Esophagus muscularis mucosa (tissue), 4 donors: ENCODE data around the gene LTBR. TPM values are rescaled to one million over a fixed set of nuclear protein-coding genes. Genes with fewer than 3 reads are reported as not detected.
A peak's percentile ranks its signal among the peaks of the same experiment; 100 is the strongest.

Experiments used
- DNase-seq: peaks from one replicate; pipeline ENCODE4 v3.0.0-alpha.2; 2017; ENCODE audit errors: extremely low spot score
- H3K27ac ChIP-seq, 4 donors: fragments of 200-600 bp; sonication (generic); replicated peaks in 1 of 4; 1 replicate in 3 of 4; 2 replicates in 1 of 4; pipeline ENCODE4 v1.5.1; 2016 to 2019; ENCODE audit warnings: mild to moderate bottlenecking in 1 of 4
- H3K27me3 ChIP-seq, 4 donors: fragments of 200-600 bp; sonication (generic); one replicate each; pipeline versions ENCODE4 v1.5.1 to v1.6.0; 2016 to 2019
- H3K36me3 ChIP-seq, 4 donors: fragments of 200-600 bp; sonication (generic); one replicate each; pipeline ENCODE4 v1.5.1; 2016 to 2019
- H3K4me1 ChIP-seq, 4 donors: fragments of 200-600 bp; sonication (generic); one replicate each; pipeline ENCODE4 v1.5.1; 2016 to 2019
- H3K4me3 ChIP-seq, 4 donors: fragments of 200-600 bp; sonication (generic); 1 replicate in 2 of 4; 2 replicates in 2 of 4; pipeline ENCODE4 v1.5.1; 2016 to 2019; ENCODE audit warnings: mild to moderate bottlenecking in 4 of 4, moderate library complexity in 1 of 4
- H3K9me3 ChIP-seq, 4 donors: fragments of 200-600 bp; sonication (generic); 1 replicate in 3 of 4; 2 replicates in 1 of 4; pipeline ENCODE4 v1.5.1; 2016 to 2019
- CTCF ChIP-seq, 3 experiments: fragments of 200-600 bp in 2 of 3; fragments of 450-650 bp in 1 of 3; sonication (generic) in 2 of 3; IDR thresholded peaks; one replicate each; pipeline ENCODE4 v1.5.1; 2017 to 2019; ENCODE audit warnings: antibody characterized with exemption in 3 of 3, mild to moderate bottlenecking in 2 of 3, moderate library complexity in 1 of 3
- EP300 ChIP-seq: sonication (generic); formaldehyde crosslinking; IDR thresholded peaks from one replicate; pipeline ENCODE4 v1.6.1; 2017; ENCODE audit warnings: antibody characterized with exemption
- POLR2A ChIP-seq: fragments of 450-650 bp; IDR thresholded peaks from one replicate; pipeline ENCODE4 v1.6.1; 2017; ENCODE audit warnings: antibody characterized with exemption, moderate library complexity, mild to moderate bottlenecking, low read depth
- POLR2AphosphoS5 ChIP-seq, 2 donors: sonication (generic); formaldehyde crosslinking; IDR thresholded peaks; one replicate each; pipeline ENCODE4 v1.6.1; 2017; ENCODE audit warnings: antibody characterized with exemption in 2 of 2
- WGBS: methylation state at CpG from one replicate; pipeline ENCODE4 v1.1.5; 2018; 5-methylcytosine and 5-hydroxymethylcytosine counted together
- intact Hi-C: fragments of 100-400 bp; cut with DNase I; formaldehyde crosslinking; loops from one replicate; pipeline ENCODE4 v1.15.1; 2023
- total RNA-seq, 4 donors: library from RNA; depleted of rRNA; stranded (reverse); fragments of >200 nt; gene quantifications; one replicate each; pipeline versions ENCODE4 v1.1.0 to v1.2.1, GENCODE V29; 2016

The LTBR gene
- total RNA-seq, 4 donors from 2014 or later, result 117 to 144 (median 137) TPM

- peaks cover 29 to 71% (median 68%) of the 10 kb centered on the region in 4 donors for H3K4me1 ChIP-seq
- H3K36me3 ChIP-seq, result no peaks in the 10 kb centered on the region
- H3K27ac ChIP-seq, result peak overlapping the region; percentile 73 to 82 (median 78)
- TF ChIP-seq CTCF (IDR thresholded peaks at IDR 0.05), result peak; percentile 27 to 70 (median 58)
- no peak for TF ChIP-seq POLR2A
- TF ChIP-seq EP300, result peak; percentile 69
- TF ChIP-seq POLR2AphosphoS5 (IDR thresholded peaks at IDR 0.05), result peak; percentile 30 to 72
- WGBS, result 38% methylated on average over 19 of the region's 19 CpGs
- H3K9me3 ChIP-seq, result no peaks in the 10 kb centered on the region
- intact Hi-C loops, result no loop called here
- DNase-seq, result no peak
- no peak overlapping the region for H3K4me3 ChIP-seq
- H3K27me3 ChIP-seq, result no peaks in the 10 kb centered on the region
These were observed 7.7 kb upstream of the LTBR start for GRCh38 chr12:6376079-6376869.

- no peak for DNase-seq
- no peaks in the 10 kb centered on the region for H3K9me3 ChIP-seq
- WGBS, result 76% methylated on average over 10 of the region's 10 CpGs
- H3K27ac ChIP-seq, result peak overlapping the region; percentile 73 to 82 (median 78)
- TF ChIP-seq CTCF (IDR thresholded peaks at IDR 0.05) (no peak), POLR2AphosphoS5 (IDR thresholded peaks at IDR 0.05) (no peak), POLR2A (no peak), EP300 (no peak)
- H3K27me3 ChIP-seq, result no peaks in the 10 kb centered on the region
- intact Hi-C loops, result no loop called here
- H3K4me1 ChIP-seq, result peaks cover 29 to 67% (median 66%) of the 10 kb centered on the region in 4 donors
- no peak overlapping the region for H3K4me3 ChIP-seq
- no peaks in the 10 kb centered on the region for H3K36me3 ChIP-seq
These were observed 6.9 kb upstream of the LTBR start for GRCh38 chr12:6376870-6377666.

GRCh38 chr12:6377667-6377994 lies 6.3 kb upstream of the LTBR start:
- Histone ChIP-seq H3K9me3 (no peaks in the 10 kb centered on the region), H3K27me3 (no peaks in the 10 kb centered on the region), H3K4me3 (no peak overlapping the region), H3K36me3 (no peaks in the 10 kb centered on the region), H3K27ac (peak overlapping the region; percentile 73 to 82 (median 78)), H3K4me1 (peaks cover 29 to 65% (median 64%) of the 10 kb centered on the region in 4 donors)
- WGBS, result 75% methylated on average over 4 of the region's 4 CpGs
- intact Hi-C loops, result no loop called here
- TF ChIP-seq EP300 (no peak), CTCF (IDR thresholded peaks at IDR 0.05) (no peak), POLR2A (no peak), POLR2AphosphoS5 (IDR thresholded peaks at IDR 0.05) (no peak)
- no peak for DNase-seq

- 59% methylated on average over 13 of the region's 13 CpGs for WGBS
- peak overlapping the region in 2 of 4 donors; percentile 29 to 40 for H3K27ac ChIP-seq
- no peaks in the 10 kb centered on the region for H3K9me3 ChIP-seq
- intact Hi-C loops, result no loop called here
- no peak overlapping the region for H3K4me3 ChIP-seq
- no peaks in the 10 kb centered on the region for H3K27me3 ChIP-seq
- DNase-seq, result no peak
- TF ChIP-seq CTCF (IDR thresholded peaks at IDR 0.05), result no peak
- TF ChIP-seq POLR2AphosphoS5 (IDR thresholded peaks at IDR 0.05), result no peak
- no peak for TF ChIP-seq EP300
- no peak for TF ChIP-seq POLR2A
- no peaks in the 10 kb centered on the region for H3K36me3 ChIP-seq
- peaks cover 39 to 75% (median 72%) of the 10 kb centered on the region in 4 donors for H3K4me1 ChIP-seq
These were observed 5.1 kb upstream of the LTBR start for GRCh38 chr12:6378709-6379472.
